Measurements from ENCODE around the gene PLEKHJ1. TPM values are rescaled to one million over a fixed set of nuclear protein-coding genes. Genes with fewer than 3 reads are reported as not detected.

The PLEKHJ1 gene
- total RNA-seq, 2 donors from 2014 or later, result 67.4 to 92.7 TPM

DNA sequence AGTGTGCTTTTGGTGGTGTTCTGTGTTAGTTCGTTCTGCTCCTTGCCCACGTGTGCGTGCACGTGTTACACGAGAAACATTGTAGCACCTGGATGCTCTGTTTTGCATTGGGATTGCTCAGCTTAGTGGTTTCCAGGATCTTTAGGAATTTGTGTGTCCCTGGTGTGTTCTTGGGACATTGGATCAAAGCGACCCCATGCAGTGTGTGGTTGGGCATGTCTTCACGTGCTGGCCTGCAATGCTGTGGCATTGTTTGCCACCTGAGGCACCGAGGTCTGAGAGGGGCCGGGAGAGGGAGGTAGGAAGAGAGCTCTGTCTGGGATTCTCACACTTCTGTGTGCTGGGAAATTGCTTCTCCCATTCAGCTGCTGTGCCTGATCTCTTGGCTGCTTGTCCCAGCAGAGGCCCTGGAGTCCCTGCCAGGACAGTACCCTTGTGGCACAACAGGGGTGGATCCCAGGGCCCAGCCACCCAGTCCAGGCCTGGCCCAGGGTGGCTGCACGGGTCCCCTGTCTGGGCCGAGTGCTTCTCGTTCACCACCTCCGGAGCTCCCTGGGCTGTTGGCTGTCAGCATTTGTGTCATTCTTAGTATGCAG, 11.3 kb downstream of the PLEKHJ1 start:
- H3K27me3 Mint-ChIP-seq (ENCODE audit: low read depth), result no peaks in the 10 kb centered on the region
- peaks cover 3 to 16% of the 10 kb centered on the region in 2 donors for H3K36me3 Mint-ChIP-seq (ENCODE audit: insufficient read depth in 2 of 2)
- ATAC-seq (replicated peaks in 1 of 2), result no peak
- H3K9me3 Mint-ChIP-seq, result no peaks in the 10 kb centered on the region
- H3K27ac Mint-ChIP-seq, result no peak overlapping the region
- peaks cover 5% of the 10 kb centered on the region for H3K4me1 Mint-ChIP-seq (ENCODE audit: low read depth)
- H3K4me3 Mint-ChIP-seq, result no peak overlapping the region
- no peak for DNase-seq

GRCh38 chr19:2223959-2224358, 12.2 kb downstream of the PLEKHJ1 start:
- H3K9me3 Mint-ChIP-seq, result no peaks in the 10 kb centered on the region
- H3K4me1 Mint-ChIP-seq (ENCODE audit: low read depth), result peaks cover 5% of the 10 kb centered on the region
- no peak overlapping the region for H3K4me3 Mint-ChIP-seq
- H3K36me3 Mint-ChIP-seq (ENCODE audit: insufficient read depth in 2 of 2), result peaks cover 3 to 14% of the 10 kb centered on the region in 2 donors
- DNase-seq, result no peak
- peak in 1 of 2 donors; percentile 64 for ATAC-seq (replicated peaks in 1 of 2)
- H3K27me3 Mint-ChIP-seq (ENCODE audit: low read depth), result no peaks in the 10 kb centered on the region
- H3K27ac Mint-ChIP-seq, result peak overlapping the region; percentile 85

- no peak overlapping the region for H3K4me3 Mint-ChIP-seq
- ATAC-seq (replicated peaks in 1 of 2) (no peak), DNase-seq (no peak)
- H3K36me3 Mint-ChIP-seq (ENCODE audit: insufficient read depth in 2 of 2), result peaks cover 2 to 14% of the 10 kb centered on the region in 2 donors
- H3K4me1 Mint-ChIP-seq (ENCODE audit: low read depth), result peaks cover 5% of the 10 kb centered on the region
- H3K27ac Mint-ChIP-seq, result no peak overlapping the region
- no peaks in the 10 kb centered on the region for H3K9me3 Mint-ChIP-seq
- H3K27me3 Mint-ChIP-seq (ENCODE audit: low read depth), result no peaks in the 10 kb centered on the region
These were observed 12.7 kb downstream of the PLEKHJ1 start for GRCh38 chr19:2223391-2223790.

GRCh38 chr19:2221918-2222317, 14.2 kb downstream of the PLEKHJ1 start:
- Mint-ChIP-seq H3K36me3 (ENCODE audit: insufficient read depth in 2 of 2) (peaks cover 3 to 16% of the 10 kb centered on the region in 2 donors), H3K4me3 (no peak overlapping the region), H3K9me3 (no peaks in the 10 kb centered on the region), H3K4me1 (ENCODE audit: low read depth) (peaks cover 5% of the 10 kb centered on the region), H3K27me3 (ENCODE audit: low read depth) (no peaks in the 10 kb centered on the region), H3K27ac (no peak overlapping the region)
- DNase-seq, result no peak
- ATAC-seq (replicated peaks in 1 of 2), result no peak

DNA sequence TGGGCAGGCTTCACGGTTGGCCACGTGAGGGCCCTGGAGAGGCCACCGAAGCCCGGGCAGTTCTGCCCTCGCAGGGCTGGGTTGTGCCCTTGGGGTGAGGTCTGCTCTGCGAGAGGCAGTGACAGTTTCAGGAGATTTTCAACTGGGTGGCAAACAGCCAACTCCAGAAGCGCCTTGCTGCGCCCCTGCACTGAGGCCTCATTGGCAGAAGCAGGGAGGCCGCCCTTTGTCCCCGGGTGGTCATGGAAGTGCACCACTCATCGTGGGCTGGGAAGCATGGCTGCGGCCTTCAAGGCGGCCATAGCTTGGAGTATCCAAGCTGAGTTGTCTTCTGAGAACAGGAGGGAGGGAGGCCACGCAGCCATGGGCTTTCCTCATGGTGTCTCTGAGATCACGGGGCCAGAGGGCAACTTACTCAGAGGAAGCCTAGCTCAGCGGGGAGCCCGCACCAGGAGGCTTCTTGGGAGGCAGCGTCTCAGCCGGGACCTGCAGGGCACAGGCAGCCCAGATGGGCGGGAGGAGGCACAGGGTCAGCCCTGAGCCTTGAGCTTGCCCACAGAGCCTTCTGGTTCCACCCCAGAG, 14.8 kb downstream of the PLEKHJ1 start:
- Mint-ChIP-seq H3K27me3 (ENCODE audit: low read depth) (no peaks in the 10 kb centered on the region), H3K36me3 (ENCODE audit: insufficient read depth in 2 of 2) (peaks cover 3 to 17% of the 10 kb centered on the region in 2 donors)
- ATAC-seq (replicated peaks in 1 of 2), result no peak

DNA sequence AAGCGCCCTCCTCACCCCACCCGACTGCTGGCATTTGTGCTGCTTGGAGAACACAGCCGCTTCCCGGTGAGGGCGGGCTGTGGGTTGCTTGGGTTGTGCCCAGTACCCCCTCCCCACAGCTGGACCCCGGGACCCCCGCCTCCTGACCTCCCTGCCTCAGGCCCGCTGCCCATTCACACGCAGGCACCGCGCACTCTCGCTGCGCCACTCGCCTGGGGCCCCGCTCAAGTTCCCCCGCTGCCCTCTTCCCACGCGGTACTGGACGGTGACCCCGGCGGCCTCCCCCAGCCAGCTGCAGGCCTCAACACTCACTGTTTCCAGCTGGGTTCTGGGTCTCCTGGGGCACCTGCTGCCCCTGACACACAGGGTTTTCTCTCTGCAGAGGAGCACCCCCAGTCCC, 16.4 kb downstream of the PLEKHJ1 start:
- Mint-ChIP-seq H3K27ac (no peak overlapping the region), H3K4me1 (ENCODE audit: low read depth) (peaks cover 12% of the 10 kb centered on the region), H3K36me3 (ENCODE audit: insufficient read depth in 2 of 2) (peaks cover 3 to 15% of the 10 kb centered on the region in 2 donors), H3K9me3 (no peaks in the 10 kb centered on the region), H3K4me3 (no peak overlapping the region), H3K27me3 (ENCODE audit: low read depth) (no peaks in the 10 kb centered on the region)
- ATAC-seq (replicated peaks in 1 of 2) (no peak), DNase-seq (no peak)

More for the DNA sequence above, 14.8 kb downstream of the PLEKHJ1 start:
- DNase-seq, result no peak
- Mint-ChIP-seq H3K4me1 (ENCODE audit: low read depth) (peaks cover 5% of the 10 kb centered on the region), H3K4me3 (no peak overlapping the region), H3K27ac (no peak overlapping the region), H3K9me3 (no peaks in the 10 kb centered on the region)

DNA sequence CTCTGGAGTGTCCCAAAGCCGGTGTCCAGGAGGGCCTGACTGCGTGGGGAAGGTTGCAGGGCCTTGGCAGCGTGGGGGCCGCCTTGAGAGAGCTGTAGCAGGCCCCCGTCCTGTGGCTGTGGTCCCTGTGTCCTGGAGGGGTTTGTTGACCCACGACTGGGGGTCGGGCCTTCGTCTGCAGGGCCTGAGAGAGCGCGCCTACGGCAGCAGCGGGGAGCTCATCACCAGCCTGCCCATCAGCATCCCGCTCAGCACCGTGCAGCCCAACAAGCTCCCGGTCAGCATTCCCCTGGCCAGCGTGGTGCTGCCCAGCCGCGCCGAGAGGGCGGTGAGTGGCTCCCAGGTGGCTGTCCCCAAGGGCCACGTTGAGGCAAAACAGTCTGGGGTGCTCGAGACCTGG, 18.5 kb downstream of the PLEKHJ1 start:
- Mint-ChIP-seq H3K27me3 (ENCODE audit: low read depth) (no peaks in the 10 kb centered on the region), H3K4me1 (ENCODE audit: low read depth) (peaks cover 10% of the 10 kb centered on the region), H3K4me3 (no peak overlapping the region), H3K27ac (no peak overlapping the region), H3K9me3 (no peaks in the 10 kb centered on the region), H3K36me3 (ENCODE audit: insufficient read depth in 2 of 2) (peaks cover 3 to 8% of the 10 kb centered on the region in 2 donors)
- ATAC-seq (replicated peaks in 1 of 2) (no peak), DNase-seq (no peak)

DNA sequence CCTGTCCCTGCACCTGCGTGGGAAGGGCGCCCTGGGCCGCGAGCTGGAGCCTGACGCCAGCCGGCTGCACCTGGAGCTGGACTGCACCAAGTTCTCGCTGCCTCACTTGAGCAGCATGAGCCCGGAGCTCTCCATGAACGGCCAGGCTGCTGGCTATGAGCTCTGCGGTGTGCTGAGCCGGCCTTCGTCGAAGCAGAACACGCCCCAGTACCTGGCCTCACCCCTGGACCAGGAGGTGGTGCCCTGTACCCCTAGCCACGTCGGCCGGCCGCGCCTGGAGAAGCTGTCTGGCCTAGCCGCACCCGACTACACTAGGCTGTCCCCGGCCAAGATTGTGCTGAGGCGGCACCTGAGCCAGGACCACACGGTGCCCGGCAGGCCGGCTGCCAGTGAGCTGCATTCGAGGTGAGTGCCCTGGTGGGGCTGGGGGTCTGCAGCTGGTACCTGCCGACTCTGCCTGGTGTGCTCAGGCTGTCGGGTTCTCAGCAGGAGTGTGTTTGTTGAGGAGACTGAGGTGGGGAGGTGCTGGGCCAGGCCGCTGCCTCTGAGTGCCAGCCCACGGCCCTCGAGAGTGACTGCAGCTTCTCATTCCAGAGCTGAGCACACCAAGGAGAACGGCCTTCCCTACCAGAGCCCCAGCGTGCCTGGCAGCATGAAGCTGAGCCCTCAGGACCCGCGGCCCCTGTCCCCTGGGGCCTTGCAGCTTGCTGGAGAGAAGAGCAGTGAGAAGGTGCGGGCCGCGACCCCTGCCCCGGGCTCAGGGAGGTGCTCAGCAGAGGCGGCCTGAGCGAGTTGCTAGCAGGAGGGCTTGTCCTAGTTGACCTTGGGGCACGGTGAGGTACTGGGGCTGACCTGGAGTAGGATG, 19.5 kb downstream of the PLEKHJ1 start:
- H3K9me3 Mint-ChIP-seq, result no peaks in the 10 kb centered on the region
- H3K4me3 Mint-ChIP-seq, result no peak overlapping the region
- ATAC-seq (replicated peaks in 1 of 2) (no peak), DNase-seq (no peak)
- peaks cover 10% of the 10 kb centered on the region for H3K4me1 Mint-ChIP-seq (ENCODE audit: low read depth)
- H3K27me3 Mint-ChIP-seq (ENCODE audit: low read depth), result no peaks in the 10 kb centered on the region
- peaks cover 3 to 9% of the 10 kb centered on the region in 2 donors for H3K36me3 Mint-ChIP-seq (ENCODE audit: insufficient read depth in 2 of 2)
- no peak overlapping the region for H3K27ac Mint-ChIP-seq

GRCh38 chr19:2215281-2215751, 20.8 kb downstream of the PLEKHJ1 start:
- H3K27me3 Mint-ChIP-seq (ENCODE audit: low read depth), result no peaks in the 10 kb centered on the region
- peaks cover 3 to 12% of the 10 kb centered on the region in 2 donors for H3K36me3 Mint-ChIP-seq (ENCODE audit: insufficient read depth in 2 of 2)
- no peak overlapping the region for H3K27ac Mint-ChIP-seq
- peak in 1 of 2 donors; percentile 26 for DNase-seq
- peak overlapping the region in 1 of 2 donors; percentile 4 for H3K4me3 Mint-ChIP-seq
- H3K9me3 Mint-ChIP-seq, result no peaks in the 10 kb centered on the region
- peaks cover 10% of the 10 kb centered on the region for H3K4me1 Mint-ChIP-seq (ENCODE audit: low read depth)
- ATAC-seq (replicated peaks in 1 of 2), result peak; percentile 45 to 51

GRCh38 chr19:2214251-2214650, 21.9 kb downstream of the PLEKHJ1 start:
- Mint-ChIP-seq H3K36me3 (ENCODE audit: insufficient read depth in 2 of 2) (peaks cover 3 to 12% of the 10 kb centered on the region in 2 donors), H3K27ac (no peak overlapping the region), H3K4me1 (ENCODE audit: low read depth) (peaks cover 10% of the 10 kb centered on the region), H3K27me3 (ENCODE audit: low read depth) (no peaks in the 10 kb centered on the region), H3K9me3 (no peaks in the 10 kb centered on the region), H3K4me3 (no peak overlapping the region)
- DNase-seq (no peak), ATAC-seq (replicated peaks in 1 of 2) (no peak)

DNA sequence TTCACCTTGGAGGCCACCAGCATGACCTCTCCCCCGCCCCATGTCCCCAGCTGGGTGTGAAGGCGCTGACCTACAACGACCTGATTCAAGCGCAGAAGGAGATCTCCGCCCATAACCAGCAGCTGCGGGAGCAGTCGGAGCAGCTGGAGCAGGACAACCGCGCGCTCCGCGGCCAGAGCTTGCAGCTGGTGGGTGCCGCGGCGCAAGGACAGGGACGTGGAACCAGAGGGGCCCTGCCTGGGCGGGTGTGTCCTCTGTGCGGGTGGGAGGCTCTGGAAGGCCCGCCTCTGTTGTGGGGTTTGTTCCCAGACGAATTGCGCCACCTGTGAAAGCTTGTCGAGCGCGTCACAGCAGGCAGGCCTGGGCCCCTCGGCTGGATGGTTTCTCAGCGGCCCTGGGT, 22.3 kb downstream of the PLEKHJ1 start:
- ATAC-seq (replicated peaks in 1 of 2), result no peak
- Mint-ChIP-seq H3K36me3 (ENCODE audit: insufficient read depth in 2 of 2) (peaks cover 3 to 11% of the 10 kb centered on the region in 2 donors), H3K27ac (no peak overlapping the region), H3K27me3 (ENCODE audit: low read depth) (no peaks in the 10 kb centered on the region), H3K4me3 (no peak overlapping the region), H3K9me3 (no peaks in the 10 kb centered on the region), H3K4me1 (ENCODE audit: low read depth) (peaks cover 10% of the 10 kb centered on the region)
- DNase-seq, result no peak

DNA sequence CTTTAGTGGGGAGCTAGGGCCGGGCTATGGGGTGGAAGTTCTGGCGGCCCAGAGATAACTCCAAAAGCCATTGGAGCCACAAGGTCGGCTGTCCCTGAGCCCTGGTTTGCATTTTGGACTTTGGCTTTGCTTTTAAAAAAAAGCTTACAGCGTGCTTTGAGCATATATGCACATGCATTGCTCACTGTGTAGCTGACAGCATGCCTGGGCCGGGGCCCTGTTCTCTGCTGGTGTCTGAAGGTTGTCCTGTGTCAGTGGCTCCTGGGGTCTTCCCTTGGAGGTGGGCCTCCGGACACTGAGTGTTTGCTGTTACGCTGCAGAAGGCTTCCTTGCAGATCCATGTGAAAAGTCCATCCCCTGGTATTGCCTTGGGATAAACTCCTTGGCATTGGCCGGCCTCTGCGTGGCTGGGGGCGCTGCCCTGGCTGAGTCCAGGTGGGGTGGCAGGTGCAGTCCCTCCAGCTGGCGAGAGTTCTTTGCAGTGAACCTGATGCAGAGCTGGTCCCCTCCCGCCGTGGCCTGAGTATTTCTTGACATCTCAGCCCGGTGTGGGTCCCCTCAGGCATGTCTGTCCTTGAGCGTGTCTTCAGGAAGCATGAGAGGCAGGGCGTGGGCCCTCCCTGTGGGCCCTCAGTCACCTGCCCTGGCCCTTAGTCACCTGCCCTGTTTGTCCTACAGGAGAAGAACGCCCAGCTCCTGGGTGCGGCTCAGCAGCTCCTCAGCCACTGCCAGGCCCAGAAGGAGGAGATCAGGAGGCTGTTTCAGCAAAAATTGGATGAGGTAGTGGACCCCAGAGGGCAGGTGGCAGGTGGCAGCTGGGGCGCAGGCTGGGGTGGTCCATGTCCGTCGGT, 23.0 kb downstream of the PLEKHJ1 start:
- DNase-seq, result no peak
- H3K27ac Mint-ChIP-seq, result no peak overlapping the region
- no peak for ATAC-seq (replicated peaks in 1 of 2)
- no peak overlapping the region for H3K4me3 Mint-ChIP-seq
- H3K4me1 Mint-ChIP-seq (ENCODE audit: low read depth), result peaks cover 10% of the 10 kb centered on the region
- H3K9me3 Mint-ChIP-seq, result no peaks in the 10 kb centered on the region
- peaks cover 3 to 11% of the 10 kb centered on the region in 2 donors for H3K36me3 Mint-ChIP-seq (ENCODE audit: insufficient read depth in 2 of 2)
- H3K27me3 Mint-ChIP-seq (ENCODE audit: low read depth), result no peaks in the 10 kb centered on the region

Data from activated T-cell treated with anti-CD3 and anti-CD28 coated beads, Interleukin-2, amount 50 U/mL, for 72 hours (primary cell).